ENCODE data around the gene EARS2. TPM values are rescaled to one million over a fixed set of nuclear protein-coding genes. Genes with fewer than 3 reads are reported as not detected.

EARS2 gene
- total and polyA plus RNA-seq, 8 donors = 7.8 to 176 (median 18.3) TPM

- DNase-seq = no peak
- no peak overlapping the region for H3K4me3 ChIP-seq
- H3K36me3 ChIP-seq = peaks cover 47 to 100% (median 93%) of the 10 kb centered on the region in 4 donors
- no peaks in the 10 kb centered on the region for H3K27me3 ChIP-seq
- TF ChIP-seq CTCF (IDR thresholded peaks at IDR 0.05) = no peak
- TF ChIP-seq EP300 (IDR thresholded peaks at IDR 0.05) = no peak
- TF ChIP-seq POLR2AphosphoS5 (IDR thresholded peaks at IDR 0.05) = no peak
- no peak for TF ChIP-seq POLR2A (IDR thresholded peaks at IDR 0.05)
- no peaks in the 10 kb centered on the region for H3K9me3 ChIP-seq
- H3K27ac ChIP-seq = no peak overlapping the region
- H3K4me1 ChIP-seq = no peaks in the 10 kb centered on the region
- intact Hi-C loops (cut with DNase I; ENCODE audit: low total_unique reads) = no loop called here
- WGBS, 5 donors = 93 to 96% (median 95%) methylated on average over 5 of the region's 5 CpGs
Measured at GRCh38 chr16:23530062-23530461, 27.1 kb downstream of the EARS2 start.

- no peaks in the 10 kb centered on the region for H3K4me1 ChIP-seq
Measured at GRCh38 chr16:23528644-23529310, 28.4 kb downstream of the EARS2 start.

GRCh38 chr16:23527961-23528643 is 29.0 kb downstream of the EARS2 start:
- TF ChIP-seq CTCF (IDR thresholded peaks at IDR 0.05) (no peak), POLR2AphosphoS5 (IDR thresholded peaks at IDR 0.05) (no peak), EP300 (IDR thresholded peaks at IDR 0.05) (no peak), POLR2A (IDR thresholded peaks at IDR 0.05) (no peak)
- Histone ChIP-seq H3K9me3 (no peaks in the 10 kb centered on the region), H3K4me3 (no peak overlapping the region), H3K27ac (no peak overlapping the region), H3K4me1 (no peaks in the 10 kb centered on the region), H3K27me3 (no peaks in the 10 kb centered on the region), H3K36me3 (peaks cover 36 to 100% (median 93%) of the 10 kb centered on the region in 4 donors)
- WGBS, 5 donors = 83 to 88% (median 85%) methylated on average over 11 of the region's 11 CpGs
- intact Hi-C loops (cut with DNase I; ENCODE audit: low total_unique reads) = no loop called here
- DNase-seq = peak in 1 of 2 donors; percentile 63

More at GRCh38 chr16:23528644-23529310, 28.4 kb downstream of the EARS2 start:
- TF ChIP-seq POLR2A (IDR thresholded peaks at IDR 0.05) (no peak), CTCF (IDR thresholded peaks at IDR 0.05) (no peak), POLR2AphosphoS5 (IDR thresholded peaks at IDR 0.05) (no peak), EP300 (IDR thresholded peaks at IDR 0.05) (no peak)
- no peak for DNase-seq
- Histone ChIP-seq H3K9me3 (no peaks in the 10 kb centered on the region), H3K27ac (no peak overlapping the region), H3K36me3 (peaks cover 43 to 100% (median 93%) of the 10 kb centered on the region in 4 donors), H3K4me3 (no peak overlapping the region), H3K27me3 (no peaks in the 10 kb centered on the region)
- intact Hi-C loops (cut with DNase I; ENCODE audit: low total_unique reads) = no loop called here
- 93 to 96% (median 94%) methylated on average over 10 of the region's 10 CpGs for WGBS, 5 donors

- WGBS, 5 donors = 91 to 96% (median 94%) methylated on average over 3 of the region's 3 CpGs
Measured at GRCh38 chr16:23524886-23525285, 32.3 kb downstream of the EARS2 start.

More at GRCh38 chr16:23524886-23525285, 32.3 kb downstream of the EARS2 start:
- no peak for DNase-seq
- TF ChIP-seq CTCF (IDR thresholded peaks at IDR 0.05) = no peak
- no peak for TF ChIP-seq EP300 (IDR thresholded peaks at IDR 0.05)
- no peak for TF ChIP-seq POLR2AphosphoS5 (IDR thresholded peaks at IDR 0.05)
- no peak for TF ChIP-seq POLR2A (IDR thresholded peaks at IDR 0.05)
- Histone ChIP-seq H3K9me3 (no peaks in the 10 kb centered on the region), H3K4me1 (no peaks in the 10 kb centered on the region), H3K4me3 (no peak overlapping the region), H3K36me3 (peaks cover 27 to 95% (median 85%) of the 10 kb centered on the region in 4 donors), H3K27ac (no peak overlapping the region), H3K27me3 (no peaks in the 10 kb centered on the region)
- intact Hi-C loops (cut with DNase I; ENCODE audit: low total_unique reads) = no loop called here
